B cell (primary cell): ENCODE data around the gene PLCD1. TPM values are rescaled to one million over a fixed set of nuclear protein-coding genes. Genes with fewer than 3 reads are reported as not detected.
A peak's percentile ranks its signal among the peaks of the same experiment; 100 is the strongest.

ENCODE experiments used
- ATAC-seq: fragments of 200-7000 bp; cut with Tn5 transposase; one replicate; pipeline ENCODE4 v1.10.0; 2021; ENCODE audit warnings: low read depth, mild to moderate bottlenecking, moderate number of reproducible peaks, moderate library complexity
- CTCF ChIA-PET: fragments of 350-600 bp; sonication (Branson Sonifier 250); formaldehyde crosslinking; loops from one replicate; lab custom pipeline; 2021; ENCODE audit warnings: antibody characterized with exemption, inconsistent platforms; lab: Charles Lee
- POLR2A ChIA-PET: fragments of 350-600 bp; sonication (Branson Sonifier 250); formaldehyde crosslinking; loops from one replicate; lab custom pipeline; 2021; ENCODE audit warnings: antibody characterized with exemption; lab: Charles Lee
- DNase-seq: peaks from one replicate; pipeline ENCODE4 v3.0.0; 2013
- H2AFZ ChIP-seq: 2 replicates; pipeline ENCODE4 v1.6.1; 2012; ENCODE audit warnings: mild to moderate bottlenecking, low read depth, low read length; ENCODE audit not compliant: insufficient read depth, poor library complexity, severe bottlenecking
- H3K27ac ChIP-seq, 2 donors: 1 replicate in 1 of 2; 2 replicates in 1 of 2; pipeline ENCODE4 v1.5.1; 2012 to 2013; ENCODE audit warnings: low read length in 2 of 2, mild to moderate bottlenecking in 2 of 2, moderate library complexity in 1 of 2
- H3K27me3 ChIP-seq, 4 experiments: fragments of 200-600 bp in 1 of 4; sonication (generic) in 1 of 4; replicated peaks in 1 of 4; 1 replicate in 2 of 4; 2 replicates in 2 of 4; pipeline versions ENCODE4 v1.6.1 to v1.7.0; 2013 to 2016; ENCODE audit warnings: low read length in 3 of 4, mild to moderate bottlenecking in 2 of 4, mixed read lengths in 1 of 4, moderate library complexity in 1 of 4; ENCODE audit not compliant: insufficient read depth in 4 of 4, control insufficient read depth in 3 of 4; ENCODE audit errors: control extremely low read depth in 1 of 4
- H3K36me3 ChIP-seq, 2 experiments: replicated peaks in 1 of 2; 1 replicate in 1 of 2; 2 replicates in 1 of 2; pipeline versions ENCODE4 v1.6.1 to v1.7.1; 2013; ENCODE audit warnings: low read length in 1 of 2; ENCODE audit not compliant: insufficient read depth in 2 of 2, control insufficient read depth in 1 of 2; ENCODE audit errors: control extremely low read depth in 1 of 2, extremely low read depth in 1 of 2
- H3K4me1 ChIP-seq, 2 donors: fragments of 200-600 bp in 1 of 2; sonication (generic) in 1 of 2; 1 replicate in 1 of 2; 2 replicates in 1 of 2; pipeline versions ENCODE4 v1.5.1 to v1.6.1; 2013 to 2017; ENCODE audit warnings: low read length in 2 of 2; ENCODE audit not compliant: control insufficient read depth in 2 of 2, insufficient read depth in 2 of 2
- H3K4me2 ChIP-seq: replicated peaks from 2 replicates; pipeline ENCODE3; 2012; ENCODE audit warnings: mild to moderate bottlenecking, low read depth, low read length; ENCODE audit not compliant: poor library complexity, severe bottlenecking
- H3K4me3 ChIP-seq, 5 experiments: fragments of 200-600 bp in 1 of 5; sonication (generic) in 1 of 5; 1 replicate in 3 of 5; 2 replicates in 2 of 5; pipeline versions ENCODE4 v1.5.1 to v1.7.0; 2011 to 2016; ENCODE audit warnings: low read length in 4 of 5, mild to moderate bottlenecking in 4 of 5, low read depth in 2 of 5, control low read depth in 1 of 5, moderate library complexity in 1 of 5; ENCODE audit not compliant: insufficient read depth in 1 of 5; ENCODE audit errors: control extremely low read depth in 1 of 5, extremely low read depth in 1 of 5
- H3K79me2 ChIP-seq: fragments of 200-600 bp; sonication (generic); one replicate; pipeline ENCODE4 v1.6.0; 2016; ENCODE audit warnings: low read length; ENCODE audit not compliant: control insufficient read depth, insufficient read depth
- H3K9ac ChIP-seq: fragments of 200-600 bp; sonication (generic); 2 replicates; pipeline ENCODE4 v1.6.1; 2017; ENCODE audit warnings: mild to moderate bottlenecking, low read length, moderate library complexity
- H3K9me3 ChIP-seq, 3 donors: one replicate each; pipeline versions ENCODE4 v1.6.1 to v1.7.1; 2013; ENCODE audit warnings: low read length in 2 of 3; ENCODE audit not compliant: control insufficient read depth in 2 of 3, insufficient read depth in 1 of 3; ENCODE audit errors: control extremely low read depth in 1 of 3
- H4K20me1 ChIP-seq: 2 replicates; pipeline ENCODE4 v1.6.0; 2012; ENCODE audit warnings: mild to moderate bottlenecking, low read length; ENCODE audit not compliant: insufficient read depth, control insufficient read depth, poor library complexity, severe bottlenecking
- H3K27ac Mint-ChIP-seq: one replicate; pipeline ENCODE4 v1.8.0; 2021; ENCODE audit warnings: mixed read lengths
- H3K27me3 Mint-ChIP-seq: one replicate; pipeline ENCODE4 v1.8.0; 2021; ENCODE audit warnings: mixed read lengths
- H3K4me1 Mint-ChIP-seq: one replicate; pipeline ENCODE4 v1.8.0; 2021; ENCODE audit warnings: mixed read lengths
- H3K4me3 Mint-ChIP-seq: one replicate; pipeline ENCODE4 v1.8.0; 2021; ENCODE audit warnings: mixed read lengths
- H3K9me3 Mint-ChIP-seq: one replicate; pipeline ENCODE4 v1.8.0; 2022; ENCODE audit warnings: mixed read lengths; ENCODE audit not compliant: insufficient read depth
- CTCF ChIP-seq: fragments of 200-600 bp; IDR thresholded peaks from one replicate; pipeline ENCODE4 v1.8.0; 2022; ENCODE audit warnings: antibody characterized with exemption, mild to moderate bottlenecking
- EZH2 ChIP-seq: IDR thresholded peaks from 2 replicates; pipeline ENCODE4 v1.6.1; 2012; ENCODE audit warnings: borderline replicate concordance, low read depth, mild to moderate bottlenecking, moderate library complexity, low read length; ENCODE audit not compliant: insufficient read depth, poor library complexity, severe bottlenecking
- WGBS: methylation state at CpG from one replicate; pipeline ENCODE4 v1.1.5; 2013; ENCODE audit warnings: missing lambda C conversion rate; ENCODE audit not compliant: insufficient coverage; 5-methylcytosine and 5-hydroxymethylcytosine counted together
- intact Hi-C: fragments of 100-400 bp; cut with micrococcal nuclease; formaldehyde crosslinking; loops from one replicate; pipeline ENCODE4 v1.10.0; 2022
- polyA plus RNA-seq: library from polyadenylated mRNA; depleted of rRNA; stranded (reverse); fragments of >200 nt; gene quantifications from 2 replicates; pipeline ENCODE4 v1.2.3, GENCODE V29; 2012
- total RNA-seq, 2 donors: library from RNA; stranded (reverse); fragments of 120-200 nt in 1 of 2; gene quantifications; 1 replicate in 1 of 2; 2 replicates in 1 of 2; pipeline versions ENCODE4 v1.2.3 to v1.2.4, GENCODE V29; 2013 to 2022

The PLCD1 gene
- total and polyA plus RNA-seq, 2 donors (not counting 1 experiment from before 2014, with no cell fraction given): 5.8 to 10.1 TPM

GRCh38 chr3:38022896-38023709, 6.3 kb downstream of the PLCD1 start:
- ChIA-PET POLR2A (no interaction called here), CTCF (interaction anchor here (1.3 to 1.7 kb wide), 3 partner anchors 17 to 142 kb away, joined by 3 to 6 read pairs (median 5); partner anchors contain the start of gene OXSR1)
- Histone ChIP-seq H3K79me2 (no peaks in the 10 kb centered on the region), H3K27ac (peak overlapping the region; percentile 84 to 88), H3K4me2 (no peak overlapping the region), H3K27me3 (peaks cover 0 to 3% (median under 1%) of the 10 kb centered on the region in 4 experiments), H3K4me1 (peaks cover 9 to 25% of the 10 kb centered on the region in 2 donors), H3K36me3 (no peaks in the 10 kb centered on the region), H3K9ac (no peak overlapping the region), H3K4me3 (peak overlapping the region in 1 of 5 experiments; percentile 13), H3K9me3 (no peaks in the 10 kb centered on the region), H4K20me1 (no peaks in the 10 kb centered on the region), H2AFZ (peak overlapping the region; percentile 87)
- Mint-ChIP-seq H3K4me3 (peak overlapping the region; percentile 96), H3K9me3 (no peaks in the 10 kb centered on the region), H3K27me3 (peaks cover 5% of the 10 kb centered on the region), H3K27ac (peak overlapping the region; percentile 97), H3K4me1 (peaks cover 27% of the 10 kb centered on the region)
- no peak for TF ChIP-seq EZH2
- TF ChIP-seq CTCF: no peak
- 95% methylated on average over 5 of the region's 6 CpGs for WGBS
- DNase-seq (no peak), ATAC-seq (no peak)
- intact Hi-C loops: no loop called here

- no peaks in the 10 kb centered on the region for H4K20me1 ChIP-seq
- Mint-ChIP-seq H3K4me1 (peaks cover 27% of the 10 kb centered on the region), H3K27ac (no peak overlapping the region), H3K4me3 (no peak overlapping the region), H3K27me3 (no peaks in the 10 kb centered on the region), H3K9me3 (no peaks in the 10 kb centered on the region)
- no CpG with 5 or more reads among the region's 3 CpGs for WGBS
- ATAC-seq: no peak
- intact Hi-C loops: no loop called here
- no peak overlapping the region for H2AFZ ChIP-seq
- no peaks in the 10 kb centered on the region for H3K27me3 ChIP-seq
- H3K9me3 ChIP-seq: no peaks in the 10 kb centered on the region
- H3K4me2 ChIP-seq: no peak overlapping the region
- ChIA-PET CTCF (interaction anchor here (1.3 to 1.7 kb wide), 3 partner anchors 18 to 143 kb away, joined by 3 to 6 read pairs (median 5); partner anchors contain the start of gene OXSR1), POLR2A (no interaction called here)
- H3K36me3 ChIP-seq: no peaks in the 10 kb centered on the region
- no peak overlapping the region for H3K27ac ChIP-seq
- peaks cover 9 to 25% of the 10 kb centered on the region in 2 donors for H3K4me1 ChIP-seq
- no peaks in the 10 kb centered on the region for H3K79me2 ChIP-seq
- TF ChIP-seq EZH2 (no peak), CTCF (no peak)
- DNase-seq: no peak
- H3K4me3 ChIP-seq: no peak overlapping the region
- no peak overlapping the region for H3K9ac ChIP-seq
Observed at GRCh38 chr3:38022301-38022700, 7.1 kb downstream of the PLCD1 start.
